IMR-90 (cell line): ENCODE measurements around the gene PDE8B. TPM values are rescaled to one million over a fixed set of nuclear protein-coding genes. Genes with fewer than 3 reads are reported as not detected.

Experiments
- ATAC-seq: fragments of 200-7000 bp; cut with Tn5 transposase; 2 replicates; pipeline ENCODE4 v1.9.1; 2020; ENCODE audit warnings: low read depth, mild to moderate bottlenecking, moderate library complexity
- BruUV-seq: library from RNA; stranded (reverse); fragments of 400-500 nt; replicated peaks from 2 replicates; lab custom pipeline; 2021; lab: Mats Ljungman, UMichigan
- CTCF ChIA-PET: fragments of 300-600 bp; formaldehyde crosslinking; extraction: SDS; loops from one replicate; lab custom pipeline; 2021; ENCODE audit warnings: antibody characterized with exemption; lab: Yijun Ruan, JAX
- POLR2A ChIA-PET: fragments of 300-600 bp; sonication (Branson Sonifier 250); formaldehyde crosslinking; loops from one replicate; lab custom pipeline; 2022; ENCODE audit warnings: antibody characterized with exemption; ENCODE audit not compliant: unreplicated experiment; lab: Charles Lee
- DNase-seq: peaks from one replicate; pipeline ENCODE4 v3.0.0; 2013
- H2AFZ ChIP-seq: replicated peaks from 2 replicates; pipeline ENCODE3; 2013; ENCODE audit warnings: low read length, mild to moderate bottlenecking; ENCODE audit not compliant: poor library complexity
- H2AK5ac ChIP-seq: 2 replicates; pipeline ENCODE4 v1.6.1; 2013; ENCODE audit warnings: low read depth, low read length, inconsistent platforms
- H2AK9ac ChIP-seq: replicated peaks from 2 replicates; pipeline ENCODE3; 2013; ENCODE audit warnings: mild to moderate bottlenecking, low read depth, low read length, moderate library complexity; ENCODE audit not compliant: poor library complexity
- H2BK120ac ChIP-seq: 2 replicates; pipeline ENCODE4 v1.6.1; 2013; ENCODE audit warnings: low read depth, low read length, inconsistent platforms
- H2BK15ac ChIP-seq: 3 replicates; pipeline ENCODE4 v1.6.1; 2013; ENCODE audit warnings: low read depth, low read length, inconsistent platforms
- H2BK20ac ChIP-seq: 2 replicates; pipeline ENCODE4 v1.6.1; 2013; ENCODE audit warnings: low read depth, mild to moderate bottlenecking, inconsistent platforms, low read length, moderate library complexity
- H2BK5ac ChIP-seq: 2 replicates; pipeline ENCODE4 v1.6.1; 2013; ENCODE audit warnings: mild to moderate bottlenecking, low read depth, low read length, inconsistent platforms; ENCODE audit not compliant: poor library complexity, severe bottlenecking
- H3K14ac ChIP-seq: replicated peaks from 2 replicates; pipeline ENCODE4 v1.6.1; 2013; ENCODE audit warnings: low read depth, low read length, inconsistent platforms
- H3K18ac ChIP-seq: 2 replicates; pipeline ENCODE4 v1.6.1; 2013; ENCODE audit warnings: low read depth, low read length, control low read depth
- H3K23ac ChIP-seq: 2 replicates; pipeline ENCODE4 v1.6.1; 2013; ENCODE audit warnings: low read depth, low read length, inconsistent platforms
- H3K27ac ChIP-seq: 2 replicates; pipeline ENCODE4 v1.5.1; 2013; ENCODE audit warnings: mild to moderate bottlenecking, control low read depth, low read length; ENCODE audit not compliant: insufficient read depth
- H3K27me3 ChIP-seq: 2 replicates; pipeline ENCODE4 v1.6.1; 2013; ENCODE audit warnings: low read length; ENCODE audit not compliant: control insufficient read depth, insufficient read depth
- H3K36me3 ChIP-seq: 2 replicates; pipeline ENCODE4 v1.6.1; 2013; ENCODE audit warnings: low read length, mixed read lengths; ENCODE audit not compliant: control insufficient read depth, insufficient read depth
- H3K4ac ChIP-seq: 2 replicates; pipeline ENCODE4 v1.6.1; 2013; ENCODE audit warnings: low read depth, low read length, inconsistent platforms
- H3K4me1 ChIP-seq: 2 replicates; pipeline ENCODE4 v1.6.1; 2013; ENCODE audit warnings: low read length, mixed read lengths; ENCODE audit not compliant: control insufficient read depth, insufficient read depth
- H3K4me2 ChIP-seq: 2 replicates; pipeline ENCODE4 v1.6.1; 2013; ENCODE audit warnings: low read depth, mild to moderate bottlenecking, control low read depth, low read length, moderate library complexity
- H3K4me3 ChIP-seq: 2 replicates; pipeline ENCODE4 v1.5.1; 2013; ENCODE audit warnings: low read depth, mild to moderate bottlenecking, control low read depth, low read length, moderate library complexity; ENCODE audit not compliant: insufficient read depth
- H3K56ac ChIP-seq: 2 replicates; pipeline ENCODE4 v1.6.1; 2013; ENCODE audit warnings: low read length, inconsistent platforms; ENCODE audit not compliant: insufficient read depth; ENCODE audit errors: extremely low read depth
- H3K79me1 ChIP-seq, 2 experiments: 2 replicates each; pipeline ENCODE4 v1.6.1; 2013; ENCODE audit warnings: low read length in 2 of 2, inconsistent platforms in 1 of 2, low read depth in 1 of 2
- H3K9ac ChIP-seq: 2 replicates; pipeline ENCODE4 v1.6.1; 2013; ENCODE audit warnings: low read depth, low read length, control low read depth
- H3K9me1 ChIP-seq: 2 replicates; pipeline ENCODE4 v1.6.1; 2013; ENCODE audit warnings: low read length, inconsistent platforms; ENCODE audit not compliant: insufficient read depth
- H3K9me3 ChIP-seq: 2 replicates; pipeline ENCODE4 v1.6.1; 2013; ENCODE audit warnings: low read length; ENCODE audit not compliant: control insufficient read depth, insufficient read depth
- H4K20me1 ChIP-seq: 2 replicates; pipeline ENCODE4 v1.6.1; 2013; ENCODE audit warnings: low read length, inconsistent platforms; ENCODE audit not compliant: insufficient read depth
- H4K5ac ChIP-seq: 2 replicates; pipeline ENCODE4 v1.6.1; 2013; ENCODE audit warnings: mild to moderate bottlenecking, low read depth, low read length, control low read depth
- H4K8ac ChIP-seq, 2 experiments: 2 replicates each; pipeline ENCODE4 v1.6.1; 2013; ENCODE audit warnings: low read depth in 2 of 2, low read length in 2 of 2, control low read depth in 1 of 2, inconsistent platforms in 1 of 2
- H4K91ac ChIP-seq: 2 replicates; pipeline ENCODE4 v1.6.1; 2013; ENCODE audit warnings: low read depth, low read length, inconsistent platforms; ENCODE audit not compliant: insufficient read depth
- BHLHE40 ChIP-seq: fragments of 150-350 bp; IDR thresholded peaks from 2 replicates; pipeline ENCODE4 v1.6.1; 2016; ENCODE audit warnings: mild to moderate bottlenecking, low read depth, low read length
- CEBPB ChIP-seq: IDR thresholded peaks from 2 replicates; pipeline ENCODE4 v1.6.1; 2012; ENCODE audit warnings: low read depth, low read length, improper control_type of control experiment
- CHD1 ChIP-seq: IDR thresholded peaks from 2 replicates; pipeline ENCODE4 v1.6.1; 2012; ENCODE audit warnings: low read depth, low read length, improper control_type of control experiment
- CTCF ChIP-seq: conservative IDR thresholded peaks from 2 replicates; pipeline ENCODE4 v1.5.1; 2012; ENCODE audit warnings: mild to moderate bottlenecking, low read depth, low read length, improper control_type of control experiment
- ELK1 ChIP-seq: fragments of 150-350 bp; IDR thresholded peaks from 2 replicates; pipeline ENCODE4 v1.6.1; 2016; ENCODE audit warnings: low read depth, mild to moderate bottlenecking, low read length, moderate library complexity, borderline replicate concordance
- FOS ChIP-seq: fragments of 150-350 bp; IDR thresholded peaks from 2 replicates; pipeline ENCODE4 v1.6.1; 2016; ENCODE audit warnings: low read depth, low read length
- MAFK ChIP-seq: IDR thresholded peaks from 2 replicates; pipeline ENCODE4 v1.6.1; 2012; ENCODE audit warnings: low read depth, low read length, improper control_type of control experiment
- MAZ ChIP-seq: IDR thresholded peaks from 2 replicates; pipeline ENCODE4 v1.6.1; 2012; ENCODE audit warnings: low read depth, mild to moderate bottlenecking, low read length, improper control_type of control experiment, moderate library complexity, borderline replicate concordance
- MXI1 ChIP-seq: IDR thresholded peaks from 2 replicates; pipeline ENCODE4 v1.6.1; 2012; ENCODE audit warnings: low read depth, mild to moderate bottlenecking, low read length, moderate library complexity, borderline replicate concordance
- NFE2L2 ChIP-seq: fragments of 150-350 bp; IDR thresholded peaks from 2 replicates; pipeline ENCODE4 v1.6.1; 2016; ENCODE audit warnings: low read depth, mild to moderate bottlenecking, low read length
- POLR2A ChIP-seq: IDR thresholded peaks from 2 replicates; pipeline ENCODE4 v1.6.1; 2012; ENCODE audit warnings: mild to moderate bottlenecking, low read depth, low read length
- RAD21 ChIP-seq: IDR thresholded peaks from 2 replicates; pipeline ENCODE4 v1.6.1; 2012; ENCODE audit warnings: low read length, improper control_type of control experiment
- RCOR1 ChIP-seq: IDR thresholded peaks from 2 replicates; pipeline ENCODE4 v1.6.1; 2012; ENCODE audit warnings: mild to moderate bottlenecking, low read length, improper control_type of control experiment; ENCODE audit not compliant: insufficient replicate concordance
- RFX5 ChIP-seq: IDR thresholded peaks from 2 replicates; pipeline ENCODE4 v1.8.0; 2012; ENCODE audit warnings: low read depth, mild to moderate bottlenecking, low read length, moderate library complexity
- SMC3 ChIP-seq: fragments of 150-350 bp; IDR thresholded peaks from 2 replicates; pipeline ENCODE4 v1.6.1; 2016; ENCODE audit warnings: low read depth, mild to moderate bottlenecking, antibody characterized with exemption, low read length, moderate library complexity
- USF2 ChIP-seq: fragments of 150-350 bp; IDR thresholded peaks from 2 replicates; pipeline ENCODE4 v1.6.1; 2017; ENCODE audit warnings: mild to moderate bottlenecking, antibody characterized with exemption, low read length, low read depth
- WGBS, 2 experiments: methylation state at CpG; one replicate each; pipeline versions ENCODE4 v1.1.5 to v1.1.7; 2013; ENCODE audit warnings: missing lambda C conversion rate in 2 of 2; ENCODE audit not compliant: insufficient read length in 1 of 2; ENCODE audit errors: extremely low coverage in 2 of 2; 5-methylcytosine and 5-hydroxymethylcytosine counted together
- dilution Hi-C: fragments of 300-500 bp; cut with HindIII; formaldehyde crosslinking; loops from one replicate; pipeline ENCODE4 v1.14.3; 2018; ENCODE audit warnings: low sequenced_read_pairs; ENCODE audit not compliant: unreplicated experiment
- in situ Hi-C: fragments of 300-500 bp; cut with MboI; formaldehyde crosslinking; loops from 3 replicates; pipeline ENCODE4 v1.14.3; 2019; ENCODE audit warnings: low sequenced_read_pairs, inconsistent platforms, mixed read lengths
- intact Hi-C: fragments of 100-400 bp; cut with micrococcal nuclease; formaldehyde crosslinking; loops from 2 replicates; pipeline ENCODE4 v1.10.0; 2022
- polyA plus RNA-seq, 3 experiments: library from polyadenylated mRNA; depleted of rRNA; stranded (reverse); fragments of >200 nt; gene quantifications; 2 replicates each; pipeline ENCODE4 v1.2.3, GENCODE V29; 2012; ENCODE audit warnings: low replicate concordance in 1 of 3
- total RNA-seq: library from RNA; depleted of rRNA; stranded (reverse); fragments of >200 nt; gene quantifications from 2 replicates; pipeline ENCODE4 v1.2.3, GENCODE V29; 2012

PDE8B gene
- total and polyA plus RNA-seq, 2 of the 4 experiments (the other 2 are of a cell fraction): under 0.01 to 0.03 TPM

- no peak overlapping the region for H2AK9ac ChIP-seq
- H3K79me1 ChIP-seq: no peaks in the 10 kb centered on the region
- TF ChIP-seq FOS (no peak), CTCF (no peak), SMC3 (no peak), RCOR1 (no peak), ELK1 (no peak), RAD21 (no peak), CHD1 (no peak), MAFK (no peak), NFE2L2 (no peak), POLR2A (no peak), USF2 (no peak), MXI1 (no peak), BHLHE40 (no peak), RFX5 (no peak), CEBPB (no peak), MAZ (no peak)
- H4K5ac ChIP-seq: no peak overlapping the region
- H3K56ac ChIP-seq: no peak overlapping the region
- H3K27me3 ChIP-seq: peaks cover 27% of the 10 kb centered on the region
- no peaks in the 10 kb centered on the region; the same call in 1 of the 2 replicates for H3K4me1 ChIP-seq
- H2BK15ac ChIP-seq: no peak overlapping the region
- no peak overlapping the region for H3K23ac ChIP-seq
- H3K9me3 ChIP-seq: no peaks in the 10 kb centered on the region
- ChIA-PET POLR2A (no interaction called here), CTCF (no interaction called here)
- no TSS peak for BruUV-seq
- no peak overlapping the region for H2AK5ac ChIP-seq
- no peak overlapping the region for H2BK120ac ChIP-seq
- no peaks in the 10 kb centered on the region for H3K9me1 ChIP-seq
- no peak overlapping the region for H2BK20ac ChIP-seq
- no peak overlapping the region for H2AFZ ChIP-seq
- DNase-seq: no peak
- H4K8ac ChIP-seq: no peak overlapping the region
- no peak overlapping the region for H3K18ac ChIP-seq
- H3K9ac ChIP-seq: no peak overlapping the region
- no peak overlapping the region for H3K4ac ChIP-seq
- no peak overlapping the region for H3K14ac ChIP-seq
- H3K27ac ChIP-seq: no peak overlapping the region
- in situ Hi-C loops: no loop called here
- no peak for ATAC-seq
- dilution Hi-C loops: no loop called here
- no peak overlapping the region for H3K4me2 ChIP-seq
- no peak overlapping the region for H2BK5ac ChIP-seq
- H3K4me3 ChIP-seq: no peak overlapping the region
- WGBS, 2 experiments: no CpG with 5 or more reads among the region's 3 CpGs
- intact Hi-C loops: no loop called here
- no peak overlapping the region for H4K91ac ChIP-seq
- H4K20me1 ChIP-seq: no peaks in the 10 kb centered on the region
- no peaks in the 10 kb centered on the region for H3K36me3 ChIP-seq
These were observed 10.6 kb downstream of the PDE8B start for GRCh38 chr5:77221115-77221514.
